ENCODE measurements around the gene TASP1. TPM values are rescaled to one million over a fixed set of nuclear protein-coding genes. Genes with fewer than 3 reads are reported as not detected.

TASP1 gene
- total RNA-seq, 3 donors from 2014 or later (not counting 1 experiment from before 2014, with no cell fraction given): 15.5 to 22.3 (median 16.3) TPM

- H3K9me3 ChIP-seq (ENCODE audit: control insufficient read depth, insufficient read depth, low read length): no peaks in the 10 kb centered on the region
- no peaks in the 10 kb centered on the region for H3K27me3 Mint-ChIP-seq (ENCODE audit: low read depth in 2 of 2)
- WGBS (ENCODE audit: insufficient coverage): 82% methylated on average over 3 of the region's 3 CpGs
- no peak overlapping the region for H3K27ac ChIP-seq (ENCODE audit: low read length)
- peaks cover 3% of the 10 kb centered on the region for H3K36me3 ChIP-seq (ENCODE audit: control insufficient read depth, insufficient read depth, low read length)
- intact Hi-C loops (cut with micrococcal nuclease): no loop called here
- no peak for DNase-seq
- H3K4me1 Mint-ChIP-seq: no peaks in the 10 kb centered on the region
- H3K4me3 ChIP-seq (ENCODE audit: low read length): no peak overlapping the region
- TF ChIP-seq CTCF (IDR thresholded peaks at IDR 0.05): no peak
- no peak overlapping the region for H3K27ac Mint-ChIP-seq
- H3K27me3 ChIP-seq (ENCODE audit: control insufficient read depth, insufficient read depth, low read length): no peaks in the 10 kb centered on the region
- H3K9me3 Mint-ChIP-seq: peaks cover 3% of the 10 kb centered on the region in 2 donors
- no peak overlapping the region for H3K4me3 Mint-ChIP-seq
- no peak for ATAC-seq
- H3K4me1 ChIP-seq (ENCODE audit: control insufficient read depth, insufficient read depth, low read length): no peaks in the 10 kb centered on the region
- peaks cover 7% of the 10 kb centered on the region for H3K36me3 Mint-ChIP-seq
Measured at GRCh38 chr20:13567663-13568062, 71.1 kb downstream of the TASP1 start.

- Histone ChIP-seq H3K36me3 (ENCODE audit: control insufficient read depth, insufficient read depth, low read length) (peaks cover 3% of the 10 kb centered on the region), H3K27me3 (ENCODE audit: control insufficient read depth, insufficient read depth, low read length) (no peaks in the 10 kb centered on the region), H3K4me1 (ENCODE audit: control insufficient read depth, insufficient read depth, low read length) (no peaks in the 10 kb centered on the region), H3K4me3 (ENCODE audit: low read length) (no peak overlapping the region), H3K9me3 (ENCODE audit: control insufficient read depth, insufficient read depth, low read length) (no peaks in the 10 kb centered on the region), H3K27ac (ENCODE audit: low read length) (no peak overlapping the region)
- Mint-ChIP-seq H3K4me1 (peaks cover 0 to 6% of the 10 kb centered on the region in 2 donors), H3K27ac (no peak overlapping the region), H3K27me3 (ENCODE audit: low read depth in 2 of 2) (no peaks in the 10 kb centered on the region), H3K9me3 (peaks cover 3% of the 10 kb centered on the region in 2 donors), H3K4me3 (no peak overlapping the region), H3K36me3 (peaks cover 7% of the 10 kb centered on the region)
- TF ChIP-seq CTCF (IDR thresholded peaks at IDR 0.05): no peak
- intact Hi-C loops (cut with micrococcal nuclease): no loop called here
- ATAC-seq (no peak), DNase-seq (no peak)
- 100% methylated on average over 1 of the region's 1 CpG for WGBS (ENCODE audit: insufficient coverage)
Measured at GRCh38 chr20:13563854-13564253, 74.9 kb downstream of the TASP1 start.

- peaks cover 0 to 9% of the 10 kb centered on the region in 2 donors for H3K4me1 Mint-ChIP-seq
- no peak overlapping the region for H3K4me3 Mint-ChIP-seq
- H3K27me3 Mint-ChIP-seq (ENCODE audit: low read depth in 2 of 2): no peaks in the 10 kb centered on the region
- 100% methylated on average over 1 of the region's 1 CpG for WGBS (ENCODE audit: insufficient coverage)
- Histone ChIP-seq H3K27ac (ENCODE audit: low read length) (no peak overlapping the region), H3K9me3 (ENCODE audit: control insufficient read depth, insufficient read depth, low read length) (no peaks in the 10 kb centered on the region), H3K4me1 (ENCODE audit: control insufficient read depth, insufficient read depth, low read length) (no peaks in the 10 kb centered on the region), H3K27me3 (ENCODE audit: control insufficient read depth, insufficient read depth, low read length) (no peaks in the 10 kb centered on the region), H3K36me3 (ENCODE audit: control insufficient read depth, insufficient read depth, low read length) (peaks cover 6% of the 10 kb centered on the region), H3K4me3 (ENCODE audit: low read length) (no peak overlapping the region)
- no peaks in the 10 kb centered on the region for H3K36me3 Mint-ChIP-seq
- DNase-seq: no peak
- no peaks in the 10 kb centered on the region for H3K9me3 Mint-ChIP-seq
- no peak overlapping the region for H3K27ac Mint-ChIP-seq
- no peak for TF ChIP-seq CTCF (IDR thresholded peaks at IDR 0.05)
- intact Hi-C loops (cut with micrococcal nuclease): no loop called here
- ATAC-seq: no peak
Measured at GRCh38 chr20:13554706-13555105, 84.0 kb downstream of the TASP1 start.

- ATAC-seq: no peak
- TF ChIP-seq CTCF (IDR thresholded peaks at IDR 0.05): no peak
- Histone ChIP-seq H3K4me1 (ENCODE audit: control insufficient read depth, insufficient read depth, low read length) (no peaks in the 10 kb centered on the region), H3K27me3 (ENCODE audit: control insufficient read depth, insufficient read depth, low read length) (no peaks in the 10 kb centered on the region), H3K9me3 (ENCODE audit: control insufficient read depth, insufficient read depth, low read length) (no peaks in the 10 kb centered on the region), H3K36me3 (ENCODE audit: control insufficient read depth, insufficient read depth, low read length) (peaks cover 6% of the 10 kb centered on the region), H3K4me3 (ENCODE audit: low read length) (no peak overlapping the region), H3K27ac (ENCODE audit: low read length) (no peak overlapping the region)
- WGBS (ENCODE audit: insufficient coverage): 100% methylated on average over 1 of the region's 3 CpGs
- Mint-ChIP-seq H3K4me3 (no peak overlapping the region), H3K27ac (no peak overlapping the region), H3K36me3 (no peaks in the 10 kb centered on the region), H3K9me3 (no peaks in the 10 kb centered on the region), H3K27me3 (ENCODE audit: low read depth in 2 of 2) (no peaks in the 10 kb centered on the region), H3K4me1 (peaks cover 0 to 9% of the 10 kb centered on the region in 2 donors)
- no peak for DNase-seq
- intact Hi-C loops (cut with micrococcal nuclease): no loop called here
Measured at GRCh38 chr20:13554076-13554475, 84.7 kb downstream of the TASP1 start.

All from natural killer cell (primary cell).